NCI-H1930 (cell line): ENCODE results near the gene MARK1.

ENCODE experiments used
- DNase-seq, 2 experiments: peaks; one replicate each; lab custom pipeline; 2025; lab: John Stamatoyannopoulos, UW

Gene MARK1

GRCh38 chr1:220527908-220528678 lies at the start of gene MARK1:
Gene MARK1 (plus strand): TSS chr1:220528136. CDS start chr1:220528823, 687 bp downstream.
- peak; percentile 23 to 55 for DNase-seq

- DNase-seq = no peak
Measured at GRCh38 chr1:220483700-220484099, 44.2 kb upstream of the MARK1 start.

GRCh38 chr1:220484135-220484534 lies 43.8 kb upstream of the MARK1 start:
- DNase-seq = no peak

- no peak for DNase-seq
Measured at GRCh38 chr1:220485131-220485530, 42.8 kb upstream of the MARK1 start.

- DNase-seq = no peak
Measured at GRCh38 chr1:220485791-220486190, 42.1 kb upstream of the MARK1 start.

- peak; percentile 41 to 58 for DNase-seq
Measured at GRCh38 chr1:220487297-220487820, 40.6 kb upstream of the MARK1 start.

- DNase-seq = no peak
Measured at GRCh38 chr1:220491891-220492290, 36.0 kb upstream of the MARK1 start.

- no peak for DNase-seq
Measured at GRCh38 chr1:220497220-220497947, 30.6 kb upstream of the MARK1 start.

GRCh38 chr1:220498188-220498587 lies 29.7 kb upstream of the MARK1 start:
- DNase-seq = no peak

- no peak for DNase-seq
Measured at GRCh38 chr1:220500372-220500771, 27.6 kb upstream of the MARK1 start.

GRCh38 chr1:220504329-220504728 lies 23.6 kb upstream of the MARK1 start:
- no peak for DNase-seq

GRCh38 chr1:220507085-220507484 lies 20.9 kb upstream of the MARK1 start:
- no peak for DNase-seq

GRCh38 chr1:220511179-220511578 lies 16.8 kb upstream of the MARK1 start:
- no peak for DNase-seq

GRCh38 chr1:220511785-220512184 lies 16.2 kb upstream of the MARK1 start:
- no peak for DNase-seq

- no peak for DNase-seq
Measured at GRCh38 chr1:220513834-220514233, 14.1 kb upstream of the MARK1 start.

- no peak for DNase-seq
Measured at GRCh38 chr1:220514256-220514655, 13.7 kb upstream of the MARK1 start.

- DNase-seq = no peak
Measured at GRCh38 chr1:220516014-220516721, 11.8 kb upstream of the MARK1 start.

- DNase-seq = no peak
Measured at GRCh38 chr1:220516722-220517042, 11.3 kb upstream of the MARK1 start.

- DNase-seq = peak in 1 of 2 experiments; percentile 18
Measured at GRCh38 chr1:220521778-220522177, 6.2 kb upstream of the MARK1 start.

- DNase-seq = no peak
Measured at GRCh38 chr1:220526294-220526693, 1.6 kb upstream of the MARK1 start.

- no peak for DNase-seq
Measured at GRCh38 chr1:220527279-220527907, 543 bp upstream of the MARK1 start.
